NCI-H128 (cell line): ENCODE data around the gene ZDHHC14.
"Not testable (repeated sequence)": the region's sequence is repeated elsewhere in the genome, so short reads cannot be mapped to it uniquely, and the experiment has no call there.

Source experiments
- DNase-seq: peaks from one replicate; lab custom pipeline; 2025; ENCODE audit not compliant: unreplicated experiment; lab: John Stamatoyannopoulos, UW

The ZDHHC14 gene

GRCh38 chr6:157464653-157465535, 83.9 kb downstream of the ZDHHC14 start:
- DNase-seq = no peak

DNA sequence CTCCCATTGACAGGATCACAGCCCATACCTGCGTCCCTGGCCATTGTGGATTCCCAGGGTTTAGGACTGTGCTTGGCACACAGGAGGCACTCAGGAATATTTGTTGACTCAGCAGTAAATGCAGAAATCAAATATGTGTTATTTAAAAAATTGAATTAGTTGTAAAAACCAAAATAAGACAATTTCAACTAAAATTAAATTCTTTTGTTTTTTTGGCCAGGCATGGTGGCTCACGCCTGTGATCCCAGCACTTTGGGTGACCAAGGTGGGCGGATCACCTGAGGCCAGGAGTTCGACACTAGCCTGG, 85.3 kb downstream of the ZDHHC14 start:
- DNase-seq = no peak

DNA sequence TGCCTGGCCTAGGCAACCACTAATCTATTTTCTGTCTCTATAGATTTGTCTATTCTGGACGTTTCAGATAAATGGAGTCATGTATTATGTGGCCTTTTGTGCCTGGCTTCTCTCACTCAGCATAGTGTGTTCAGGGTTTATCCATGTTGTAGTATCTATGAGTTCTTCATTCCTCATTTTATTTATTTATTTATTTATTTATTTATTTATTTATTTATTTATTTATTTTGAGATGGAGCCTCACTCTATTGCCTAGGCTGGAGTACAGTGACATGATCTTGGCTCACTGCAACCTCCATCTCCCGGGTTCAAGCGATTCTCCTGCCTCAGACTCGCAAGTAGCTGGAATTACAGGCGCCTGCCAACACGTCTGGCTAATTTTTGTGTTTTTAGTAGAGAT, 86.3 kb downstream of the ZDHHC14 start:
- not testable (repeated sequence) for DNase-seq

DNA sequence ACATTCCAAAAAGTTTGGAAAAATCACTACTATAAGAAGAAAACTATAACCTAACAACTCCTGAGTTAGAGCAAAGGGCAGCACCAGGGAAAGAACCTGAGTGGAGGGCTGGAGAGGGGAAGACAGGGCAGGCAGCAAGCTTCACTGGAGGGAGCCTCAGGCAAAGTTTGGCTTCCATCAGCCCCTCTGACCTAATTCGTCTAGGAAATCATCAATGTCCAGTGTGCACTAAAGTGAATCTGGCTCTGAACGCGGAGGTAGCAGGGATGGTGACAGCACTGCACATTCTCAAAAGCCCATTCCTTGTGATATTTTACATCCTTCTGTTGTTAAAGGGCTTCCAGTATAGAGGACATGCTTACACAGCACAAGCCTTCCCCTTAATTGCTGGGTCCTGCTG, 87.1 kb downstream of the ZDHHC14 start:
- no peak for DNase-seq

DNA sequence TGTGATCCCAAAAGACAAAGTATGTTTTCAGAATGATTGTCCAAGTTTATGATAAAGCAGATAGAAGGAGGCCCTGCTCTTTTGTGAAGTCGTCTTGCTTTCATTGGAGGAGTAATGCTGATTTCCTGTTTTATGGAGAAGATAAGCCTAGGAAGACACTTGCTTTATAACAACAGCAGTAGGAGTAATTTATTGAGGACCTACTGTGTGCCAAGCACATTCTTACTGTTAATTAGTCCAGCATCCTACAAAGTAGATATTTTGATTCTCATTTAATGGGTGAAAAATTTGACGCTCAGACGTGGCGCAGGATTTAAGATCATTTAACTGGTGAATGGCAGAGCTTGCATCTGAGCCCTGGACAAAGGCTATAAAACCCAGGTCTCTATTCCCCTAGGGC, 87.6 kb downstream of the ZDHHC14 start:
- DNase-seq = no peak

DNA sequence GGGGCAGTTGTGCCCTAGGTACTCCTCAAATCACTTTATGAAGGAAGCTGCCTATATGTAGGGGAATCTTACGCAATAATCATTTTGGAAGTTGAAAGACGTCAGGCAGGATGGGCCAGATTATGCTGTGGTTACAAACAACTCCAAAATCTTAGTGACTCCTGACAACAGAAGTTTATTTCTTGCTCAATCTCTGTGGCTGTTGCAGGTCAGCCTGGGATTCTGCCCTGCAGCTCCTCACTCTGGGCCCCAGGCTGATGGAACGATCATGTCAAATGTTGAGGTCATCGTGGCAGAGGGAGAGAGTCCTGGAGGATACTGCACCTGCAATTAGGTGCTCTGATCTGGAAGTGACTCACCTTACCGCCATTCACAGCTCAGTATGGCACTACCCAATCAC, 88.4 kb downstream of the ZDHHC14 start:
- DNase-seq = no peak

DNA sequence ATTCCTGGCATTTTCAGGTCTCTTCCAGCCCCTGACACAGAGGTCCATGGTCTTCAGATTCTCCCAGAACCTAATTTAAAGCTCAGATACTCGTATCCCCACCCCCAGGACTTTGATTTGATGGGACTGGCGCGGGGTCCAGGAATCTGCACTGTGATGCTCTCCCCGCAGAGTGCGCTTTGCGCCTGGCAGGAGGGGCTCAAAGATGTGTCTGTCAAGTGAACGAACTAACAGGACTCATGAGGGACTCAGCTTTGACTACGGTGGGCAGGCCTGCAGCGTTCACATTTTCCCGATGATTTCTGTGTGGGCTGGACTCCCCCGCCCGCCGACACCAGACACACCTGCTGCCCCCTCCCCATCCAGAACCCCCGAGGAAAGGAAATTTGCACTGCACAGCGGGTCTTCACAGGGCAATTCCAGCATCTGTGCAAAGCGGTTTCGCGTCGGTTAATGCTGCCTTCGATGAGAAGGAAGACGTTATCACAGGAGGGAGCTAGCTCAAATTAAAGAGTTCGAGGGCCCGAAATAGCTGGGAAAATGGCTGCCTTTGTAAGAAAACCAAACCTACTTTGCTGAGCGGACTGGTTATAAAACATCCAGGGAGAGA, 90.2 kb downstream of the ZDHHC14 start:
- no peak for DNase-seq

DNA sequence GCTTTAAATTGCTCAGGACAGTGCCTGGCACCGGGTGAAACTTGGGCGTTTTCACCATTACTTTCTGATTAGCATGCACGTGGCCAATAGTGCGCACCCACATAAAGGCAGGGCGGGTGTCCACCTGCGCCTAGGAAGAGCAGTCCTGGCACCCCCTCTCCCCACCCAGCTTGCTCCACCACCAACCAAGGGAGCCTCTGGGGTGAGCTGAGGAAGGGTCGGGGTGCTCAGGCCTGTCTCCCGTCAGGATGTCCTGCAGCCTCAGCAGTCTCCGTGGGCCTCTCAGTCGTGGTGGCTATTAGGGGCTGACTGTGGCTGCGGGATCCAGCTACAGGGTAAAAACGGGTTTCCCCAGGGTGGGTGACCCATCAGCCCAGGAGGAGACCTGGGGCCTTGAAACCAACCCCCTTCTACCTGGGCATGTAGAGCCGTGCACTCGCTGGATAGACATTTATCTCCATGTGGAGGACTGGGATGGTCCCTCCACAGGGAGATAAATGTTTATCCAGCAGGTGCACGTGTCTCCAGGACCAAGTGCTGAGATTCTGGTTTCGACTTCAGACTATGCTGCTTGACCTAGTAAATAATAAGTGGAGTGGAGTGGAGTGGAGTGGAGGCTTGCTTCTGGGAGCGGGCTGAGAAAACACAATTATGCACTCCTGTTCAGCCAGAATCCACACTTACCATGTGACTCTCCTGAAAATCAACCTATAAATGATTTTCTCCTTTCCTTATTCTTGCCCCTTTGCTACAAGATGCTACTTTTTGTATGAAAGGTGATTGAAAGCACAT, 91.1 kb downstream of the ZDHHC14 start:
- no peak for DNase-seq

- DNase-seq = no peak
These were observed 95.8 kb downstream of the ZDHHC14 start for GRCh38 chr6:157476797-157477196.

- no peak for DNase-seq
These were observed 97.9 kb downstream of the ZDHHC14 start for GRCh38 chr6:157478926-157479325.

- no peak for DNase-seq
These were observed 98.7 kb downstream of the ZDHHC14 start for GRCh38 chr6:157479464-157480303.

GRCh38 chr6:157481189-157481864, 100.3 kb downstream of the ZDHHC14 start:
- no peak for DNase-seq

DNA sequence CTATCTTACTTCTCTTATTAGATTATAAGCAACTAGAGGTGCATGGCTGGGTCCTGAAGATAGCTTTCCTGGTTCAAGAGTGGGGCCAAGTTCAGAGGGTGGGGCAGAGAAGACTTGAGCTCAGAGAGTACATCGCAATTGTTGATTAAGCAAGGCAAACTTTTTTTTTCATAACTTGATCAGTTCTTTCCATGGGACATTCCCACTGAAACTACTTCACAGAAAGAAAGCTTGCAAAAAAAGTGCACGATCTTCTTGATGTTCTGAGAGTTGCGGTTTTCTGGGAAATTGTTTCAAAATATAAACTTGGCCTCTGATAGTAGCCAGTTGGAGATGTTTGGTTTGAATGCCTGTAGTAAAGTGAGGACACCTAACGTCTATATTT, 100.9 kb downstream of the ZDHHC14 start:
- DNase-seq = no peak

DNA sequence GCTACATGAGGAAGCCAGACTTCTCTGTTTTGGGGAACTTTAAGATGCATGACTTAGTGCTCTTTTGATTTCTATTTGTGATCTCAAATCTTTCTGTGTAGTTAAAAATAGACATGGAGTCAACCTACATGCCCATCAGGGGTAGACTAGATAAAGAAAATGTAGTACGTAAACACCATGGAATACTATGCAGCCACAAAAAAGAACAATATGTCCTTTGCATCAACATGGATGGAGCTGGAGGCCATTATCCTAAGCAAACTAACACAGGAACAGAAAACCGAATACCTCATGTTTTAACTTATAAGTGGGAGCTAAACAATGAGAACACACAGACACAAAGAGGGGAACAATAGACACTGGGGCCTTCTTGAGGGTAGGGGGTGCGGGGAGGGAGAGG, 102.8 kb downstream of the ZDHHC14 start:
- no peak for DNase-seq

DNA sequence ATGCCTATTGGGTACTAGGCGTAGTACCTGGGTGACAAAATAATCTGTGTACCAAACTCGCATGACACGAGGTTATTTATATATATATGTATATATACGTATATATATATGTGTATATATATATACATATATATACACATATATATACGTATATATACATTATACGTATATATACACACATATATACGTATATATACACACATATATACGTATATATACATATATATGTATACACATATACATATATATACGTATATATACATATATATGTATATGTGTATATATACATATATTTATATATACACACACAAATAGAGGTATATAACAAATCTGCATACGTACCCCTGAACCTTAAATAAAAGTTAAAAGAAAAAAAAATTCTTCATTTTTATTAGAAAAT, 103.2 kb downstream of the ZDHHC14 start:
- DNase-seq = no peak

DNA sequence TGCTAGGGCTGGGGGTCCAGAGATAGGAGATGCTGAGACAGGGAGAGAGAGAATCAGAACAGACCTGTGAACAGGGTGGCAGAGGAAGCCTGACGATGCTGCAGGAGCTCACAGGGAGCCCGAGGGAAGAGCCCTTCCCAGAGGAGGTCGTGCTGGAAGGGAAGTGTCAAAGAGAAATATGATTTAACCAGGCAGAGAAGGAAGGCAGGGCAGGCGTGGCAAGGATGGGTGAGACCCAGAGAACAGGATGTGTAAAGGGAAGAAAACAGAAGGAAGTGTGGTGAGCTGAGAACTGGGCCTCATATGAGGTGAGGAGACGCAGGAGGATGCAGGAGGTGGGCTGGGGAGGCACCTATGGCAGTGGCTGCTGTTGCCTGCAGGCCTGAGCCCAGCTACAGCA, 105.6 kb downstream of the ZDHHC14 start:
- DNase-seq = no peak

DNA sequence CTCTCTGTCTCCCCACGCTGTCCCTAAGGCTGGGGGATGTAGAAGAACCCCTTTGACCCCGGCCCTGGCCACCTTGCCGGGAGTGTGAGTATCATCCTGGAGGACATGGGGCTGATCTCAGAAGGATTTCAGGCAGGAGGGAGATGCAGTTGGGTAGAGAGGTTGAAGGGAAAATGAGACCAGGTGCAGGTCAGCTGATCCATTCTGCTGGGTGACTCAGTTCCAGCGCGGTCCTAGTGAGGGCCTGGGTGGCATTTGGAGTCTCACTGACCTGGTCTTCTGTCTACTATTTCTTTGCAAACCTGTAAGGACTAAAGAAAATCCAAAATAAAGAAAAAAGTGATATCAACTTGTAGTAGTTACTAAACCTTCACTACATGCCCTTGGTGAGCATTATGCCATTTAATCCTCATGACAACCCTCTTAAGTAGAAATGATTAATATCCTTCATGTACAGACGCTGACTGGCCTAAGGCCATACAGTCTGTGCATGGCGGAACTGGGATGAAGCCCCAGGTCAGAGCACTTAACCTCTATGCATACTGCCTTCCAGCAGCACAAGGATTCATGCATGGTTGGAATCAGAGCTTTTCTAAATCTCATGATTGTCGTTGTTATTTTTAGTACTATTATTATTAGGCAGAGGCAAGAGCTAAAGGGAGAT, 106.3 kb downstream of the ZDHHC14 start:
- no peak for DNase-seq

- DNase-seq = no peak
These were observed 107.1 kb downstream of the ZDHHC14 start for GRCh38 chr6:157488058-157488457.

- DNase-seq = no peak
These were observed 107.7 kb downstream of the ZDHHC14 start for GRCh38 chr6:157488716-157489118.
